HG02885 (cell line): ENCODE measurements around the gene GALNT9.
"Not testable (repeated sequence)": the region's sequence is repeated elsewhere in the genome, so short reads cannot be mapped to it uniquely, and the experiment has no call there.

Source experiments
- ATAC-seq: cut with Tn5 transposase; IDR thresholded peaks from one replicate; pipeline ENCODE4 v1.9.1; 2021; ENCODE audit warnings: mild to moderate bottlenecking; ENCODE audit not compliant: unreplicated experiment, poor library complexity

GALNT9 gene

GRCh38 chr12:132206046-132206434 lies 123.3 kb downstream of the GALNT9 start:
- no peak for ATAC-seq

- no peak for ATAC-seq
Observed at GRCh38 chr12:132205271-132206045, 123.9 kb downstream of the GALNT9 start.

GRCh38 chr12:132204793-132205270 lies 124.6 kb downstream of the GALNT9 start:
- no peak for ATAC-seq

- ATAC-seq: no peak
Observed at GRCh38 chr12:132204063-132204792, 125.2 kb downstream of the GALNT9 start.

GRCh38 chr12:132202929-132203721 lies 126.3 kb downstream of the GALNT9 start:
- no peak for ATAC-seq

GRCh38 chr12:132201391-132202120 lies 127.8 kb downstream of the GALNT9 start:
- no peak for ATAC-seq

- no peak for ATAC-seq
Observed at GRCh38 chr12:132200800-132201199, 128.6 kb downstream of the GALNT9 start.

- ATAC-seq: no peak
Observed at GRCh38 chr12:132199526-132200319, 129.7 kb downstream of the GALNT9 start.

GRCh38 chr12:132199101-132199500 lies 130.3 kb downstream of the GALNT9 start:
- ATAC-seq: no peak

- no peak for ATAC-seq
Observed at GRCh38 chr12:132197581-132198354, 131.6 kb downstream of the GALNT9 start.

- ATAC-seq: no peak
Observed at GRCh38 chr12:132196873-132197390, 132.5 kb downstream of the GALNT9 start.

GRCh38 chr12:132196038-132196872 lies 133.1 kb downstream of the GALNT9 start:
- no peak for ATAC-seq

- ATAC-seq: not testable (repeated sequence)
Observed at GRCh38 chr12:132195242-132195641, 134.1 kb downstream of the GALNT9 start.

GRCh38 chr12:132194556-132194955 lies 134.8 kb downstream of the GALNT9 start:
- ATAC-seq: no peak

GRCh38 chr12:132194056-132194455 lies 135.3 kb downstream of the GALNT9 start:
- ATAC-seq: no peak

- ATAC-seq: no peak
Observed at GRCh38 chr12:132191715-132192553, 137.5 kb downstream of the GALNT9 start.
